ENCODE results near the gene SLBP.

DNA sequence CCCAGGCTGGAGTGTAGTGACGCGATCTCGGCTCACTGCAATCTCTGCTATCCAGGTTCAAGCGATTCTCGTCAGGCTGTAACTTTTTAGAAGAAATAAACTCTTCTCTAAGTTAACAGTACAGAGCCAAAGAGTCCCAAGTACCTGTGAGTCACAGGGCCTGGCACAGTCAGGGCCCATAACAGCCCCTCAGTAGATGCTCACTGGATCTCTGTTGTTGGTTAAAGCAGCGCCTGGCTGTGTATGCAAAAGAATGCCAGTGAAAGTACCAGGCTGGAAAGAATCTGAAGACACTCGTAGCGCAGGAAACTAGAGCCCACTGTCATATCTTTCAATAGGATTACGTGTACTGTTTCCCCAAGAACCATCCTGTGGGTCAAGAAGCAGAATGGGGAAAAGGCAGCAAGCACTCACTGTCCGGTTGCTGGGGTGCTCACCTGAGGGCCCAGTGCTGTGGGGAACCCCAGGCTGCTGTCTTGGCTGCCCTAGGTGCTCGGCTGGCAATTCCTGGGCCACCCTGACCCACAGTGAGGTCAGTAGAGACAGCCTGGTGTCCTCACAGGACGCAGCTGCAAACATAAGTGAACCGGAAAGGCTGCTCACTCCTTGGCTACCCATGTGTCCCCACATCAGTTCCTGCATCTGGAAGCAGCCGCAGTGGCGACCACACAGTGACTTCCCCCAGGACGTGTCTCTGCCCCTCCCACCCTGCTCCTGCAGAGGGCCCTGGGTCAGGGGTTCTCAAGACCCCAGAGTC, 3.1 kb upstream of the SLBP start:
- TF ChIP-seq CTCF (IDR thresholded peaks at IDR 0.05; ENCODE audit: insufficient read depth, low read length, poor library complexity, severe bottlenecking) (no peak), EZH2phosphoT487 (conservative IDR thresholded peaks at IDR 0.05; ENCODE audit: low read length) (no peak)
